Keratinocyte (primary cell): ENCODE data around the gene LGALS16.

Source experiments
- EZH2 ChIP-seq: IDR thresholded peaks from one replicate; pipeline ENCODE4 v1.6.1; 2012; ENCODE audit warnings: inconsistent platforms, mild to moderate bottlenecking, low read length, moderate library complexity
- TF ChIP-seq, protein P1 (sequence below), 3 experiments: IDR thresholded peaks in 1 of 3; conservative IDR thresholded peaks in 1 of 3; optimal IDR thresholded peaks in 1 of 3; 2 replicates in 2 of 3; 3 replicates in 1 of 3; pipeline versions ENCODE3 to v1.5.1; 2011; ENCODE audit warnings: low read length in 3 of 3, mild to moderate bottlenecking in 3 of 3, moderate library complexity in 2 of 3, control low read depth in 1 of 3, inconsistent platforms in 1 of 3; ENCODE audit not compliant: insufficient read depth in 2 of 3; ENCODE audit errors: extremely low read depth in 1 of 3

DNA sequence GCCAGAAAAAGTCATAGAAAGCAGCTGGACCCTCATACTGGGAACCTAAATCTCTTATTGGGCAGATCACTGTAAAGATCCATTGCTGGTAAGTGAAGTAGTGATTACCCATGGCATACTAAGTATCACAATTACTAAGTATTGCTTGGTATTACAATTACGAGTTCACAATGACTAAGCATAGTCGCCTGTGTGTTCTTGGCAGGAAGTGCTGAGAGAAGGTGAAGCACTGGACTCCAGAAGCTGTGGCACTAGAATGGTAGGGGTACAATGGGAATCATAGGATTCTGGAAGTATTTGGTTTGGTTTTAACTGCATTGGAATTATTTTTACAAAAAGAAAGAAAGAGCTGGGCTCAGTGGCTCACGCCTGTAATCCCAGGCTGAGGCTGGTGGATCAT, 20.3 kb downstream of the LGALS16 start:
- TF ChIP-seq, protein P1, sequence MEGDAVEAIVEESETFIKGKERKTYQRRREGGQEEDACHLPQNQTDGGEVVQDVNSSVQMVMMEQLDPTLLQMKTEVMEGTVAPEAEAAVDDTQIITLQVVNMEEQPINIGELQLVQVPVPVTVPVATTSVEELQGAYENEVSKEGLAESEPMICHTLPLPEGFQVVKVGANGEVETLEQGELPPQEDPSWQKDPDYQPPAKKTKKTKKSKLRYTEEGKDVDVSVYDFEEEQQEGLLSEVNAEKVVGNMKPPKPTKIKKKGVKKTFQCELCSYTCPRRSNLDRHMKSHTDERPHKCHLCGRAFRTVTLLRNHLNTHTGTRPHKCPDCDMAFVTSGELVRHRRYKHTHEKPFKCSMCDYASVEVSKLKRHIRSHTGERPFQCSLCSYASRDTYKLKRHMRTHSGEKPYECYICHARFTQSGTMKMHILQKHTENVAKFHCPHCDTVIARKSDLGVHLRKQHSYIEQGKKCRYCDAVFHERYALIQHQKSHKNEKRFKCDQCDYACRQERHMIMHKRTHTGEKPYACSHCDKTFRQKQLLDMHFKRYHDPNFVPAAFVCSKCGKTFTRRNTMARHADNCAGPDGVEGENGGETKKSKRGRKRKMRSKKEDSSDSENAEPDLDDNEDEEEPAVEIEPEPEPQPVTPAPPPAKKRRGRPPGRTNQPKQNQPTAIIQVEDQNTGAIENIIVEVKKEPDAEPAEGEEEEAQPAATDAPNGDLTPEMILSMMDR (optimal IDR thresholded peaks at IDR 0.05 in 1 of 3, IDR thresholded peaks at IDR 0.05 in 1 of 3, conservative IDR thresholded peaks at IDR 0.05 in 1 of 3; ENCODE audit: extremely low read depth in 1 of 3, insufficient read depth in 2 of 3, low read length in 3 of 3): no peak
- no peak for TF ChIP-seq EZH2
